Activated CD8-positive, alpha-beta memory T cell treated with anti-CD3 and anti-CD28 coated beads for 1 hour (primary cell): ENCODE measurements around the gene OR1A2.
"Not testable (repeated sequence)": the region's sequence is repeated elsewhere in the genome, so short reads cannot be mapped to it uniquely, and the experiment has no call there.

Experiments used
- DNase-seq, 2 donors: peaks; one replicate each; pipeline ENCODE4 v3.0.0-alpha.2; 2020; ENCODE audit warnings: low read depth in 1 of 2; ENCODE audit errors: extremely low read depth in 1 of 2

The OR1A2 gene, protein sequence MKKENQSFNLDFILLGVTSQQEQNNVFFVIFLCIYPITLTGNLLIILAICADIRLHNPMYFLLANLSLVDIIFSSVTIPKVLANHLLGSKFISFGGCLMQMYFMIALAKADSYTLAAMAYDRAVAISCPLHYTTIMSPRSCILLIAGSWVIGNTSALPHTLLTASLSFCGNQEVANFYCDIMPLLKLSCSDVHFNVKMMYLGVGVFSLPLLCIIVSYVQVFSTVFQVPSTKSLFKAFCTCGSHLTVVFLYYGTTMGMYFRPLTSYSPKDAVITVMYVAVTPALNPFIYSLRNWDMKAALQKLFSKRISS

DNA sequence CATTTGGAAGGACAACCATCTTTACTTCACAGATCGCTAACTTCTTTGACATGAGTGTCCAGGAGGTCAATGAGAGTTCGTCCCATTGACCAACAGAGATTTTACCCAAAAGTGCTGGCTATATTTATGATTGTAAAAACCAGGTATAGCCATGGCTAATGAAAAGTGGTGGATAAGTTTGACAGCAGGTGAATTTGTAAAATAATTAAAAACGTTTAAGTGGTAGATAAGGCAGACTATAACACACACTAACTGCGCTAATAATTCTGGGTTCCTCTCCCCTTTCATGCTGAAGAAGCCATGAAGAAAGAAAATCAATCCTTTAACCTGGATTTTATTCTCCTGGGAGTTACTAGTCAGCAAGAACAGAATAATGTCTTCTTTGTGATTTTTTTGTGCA is at the start of gene OR1A2:
TSS of gene OR1A2 (plus strand) at position 301 of the 400 bp plus-strand sequence. CDS start at position 301, 0 bp downstream.
- no peak for DNase-seq

- DNase-seq: no peak
These were observed 40.1 kb upstream of the OR1A2 start for GRCh38 chr17:3157218-3157617.

GRCh38 chr17:3167574-3167973 is 29.7 kb upstream of the OR1A2 start:
- no peak for DNase-seq

DNA sequence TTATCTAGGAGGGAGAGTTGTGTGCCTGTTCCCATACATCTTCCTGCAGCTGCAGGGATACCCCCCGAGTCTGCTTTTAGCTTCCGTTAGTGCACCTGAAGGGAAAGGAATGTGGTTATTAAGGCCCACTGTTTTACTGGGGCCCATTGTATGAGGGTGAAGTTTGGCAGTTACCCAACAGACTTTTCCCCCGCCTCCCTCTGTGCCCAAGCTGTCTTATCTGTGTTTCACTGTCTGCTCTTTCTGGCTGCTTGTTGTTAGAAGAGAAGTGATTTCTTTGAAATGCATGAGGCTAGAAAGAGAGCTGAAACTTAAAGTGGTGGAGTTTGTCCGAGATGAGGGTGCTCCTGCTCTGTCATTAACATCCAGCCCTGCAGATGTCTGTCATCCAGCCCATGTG is 7.4 kb upstream of the OR1A2 start:
- DNase-seq: no peak

DNA sequence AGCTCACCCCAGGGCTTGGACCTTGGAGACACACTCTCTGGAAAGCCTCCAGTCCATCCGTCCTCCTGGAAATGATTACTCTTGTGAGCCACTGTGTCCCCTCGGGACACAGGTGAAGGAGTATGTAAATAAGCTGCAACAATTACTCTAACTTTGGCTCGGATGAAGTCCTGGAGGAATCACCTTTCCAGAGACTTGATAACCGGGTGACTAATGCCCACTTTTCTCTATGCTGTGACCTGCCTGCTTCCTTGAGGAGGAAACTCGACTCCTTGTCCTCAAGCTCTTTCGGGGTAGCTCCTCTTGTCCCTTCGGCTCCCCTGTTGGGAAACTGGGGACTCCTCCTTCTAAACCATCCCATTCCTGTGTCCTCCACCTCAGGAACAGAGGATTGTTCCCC is 10.0 kb downstream of the OR1A2 start, which contains the start of gene OR1A1:
TSS of gene OR1A1 (plus strand) at position 301 of the 400 bp plus-strand sequence. CDS start 7,954 bp downstream, outside the sequence.
- no peak for DNase-seq

GRCh38 chr17:3208484-3208883 is 11.2 kb downstream of the OR1A2 start:
- DNase-seq: no peak

GRCh38 chr17:3213001-3213400 is 15.7 kb downstream of the OR1A2 start:
- no peak for DNase-seq

- no peak for DNase-seq
These were observed 16.3 kb downstream of the OR1A2 start for GRCh38 chr17:3213587-3213986.

GRCh38 chr17:3219978-3220377 is 22.7 kb downstream of the OR1A2 start:
- not testable (repeated sequence) for DNase-seq

DNA sequence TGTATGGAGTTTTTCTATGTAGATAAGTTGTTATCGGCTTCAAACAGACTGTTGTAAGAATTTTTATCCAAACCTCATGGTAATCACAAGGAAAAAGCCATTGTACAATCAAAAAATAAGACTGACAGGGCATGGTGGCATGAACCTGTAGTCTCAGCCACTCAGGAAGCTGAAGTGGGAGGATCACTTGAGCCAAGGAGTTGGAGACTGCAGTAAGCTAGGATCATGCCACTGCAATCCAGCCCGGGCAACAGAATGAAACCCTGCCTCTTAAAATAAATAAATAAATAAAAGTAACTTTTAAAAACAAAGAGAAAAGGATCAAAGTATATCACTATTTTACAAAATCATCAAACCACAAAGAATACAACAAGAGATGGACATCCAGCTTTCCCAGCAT is 24.5 kb downstream of the OR1A2 start:
- no peak for DNase-seq

DNA sequence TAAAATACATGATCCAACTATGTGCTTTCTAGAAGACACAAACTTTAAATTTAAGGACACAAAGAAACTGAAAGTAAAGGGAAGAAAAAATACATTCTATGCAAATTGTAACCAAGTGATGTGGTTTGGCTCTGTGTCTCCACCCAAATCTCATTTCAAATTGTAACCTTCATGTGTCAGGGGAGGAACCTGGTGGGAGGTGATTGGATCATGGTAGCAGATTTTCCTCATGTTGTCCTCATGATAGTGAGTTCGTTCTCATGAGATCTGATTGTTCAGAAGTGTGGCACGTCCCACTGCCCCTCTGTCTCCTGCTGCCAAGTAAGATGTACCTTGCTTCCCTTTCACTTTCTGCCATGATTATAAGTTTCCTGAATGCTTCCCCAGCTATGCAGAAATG is 25.2 kb downstream of the OR1A2 start:
- DNase-seq: no peak

- not testable (repeated sequence) for DNase-seq
These were observed 27.5 kb downstream of the OR1A2 start for GRCh38 chr17:3224721-3225352.

- DNase-seq: not testable (repeated sequence)
These were observed 35.0 kb downstream of the OR1A2 start for GRCh38 chr17:3232300-3232699.

DNA sequence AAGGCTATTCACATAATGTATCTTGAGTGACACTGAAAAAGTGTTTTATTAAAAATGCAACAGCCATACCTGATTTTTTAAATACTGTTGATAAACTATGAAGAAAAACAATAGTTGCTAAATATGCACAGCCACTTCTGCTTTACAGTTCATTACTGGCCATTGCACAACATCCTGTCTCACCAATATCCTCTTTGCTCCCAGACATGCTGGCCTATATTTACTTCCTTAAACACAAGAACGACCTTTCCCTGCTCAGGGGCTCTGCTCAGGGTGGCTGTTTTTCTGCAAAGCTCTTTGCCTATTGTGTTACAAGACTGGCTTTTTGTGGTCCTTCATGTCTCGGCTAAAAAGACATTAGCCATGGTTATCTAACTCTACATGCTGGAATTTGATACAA is 41.4 kb downstream of the OR1A2 start:
- DNase-seq: not testable (repeated sequence)

- not testable (repeated sequence) for DNase-seq
These were observed 43.7 kb downstream of the OR1A2 start for GRCh38 chr17:3241044-3241443.

DNA sequence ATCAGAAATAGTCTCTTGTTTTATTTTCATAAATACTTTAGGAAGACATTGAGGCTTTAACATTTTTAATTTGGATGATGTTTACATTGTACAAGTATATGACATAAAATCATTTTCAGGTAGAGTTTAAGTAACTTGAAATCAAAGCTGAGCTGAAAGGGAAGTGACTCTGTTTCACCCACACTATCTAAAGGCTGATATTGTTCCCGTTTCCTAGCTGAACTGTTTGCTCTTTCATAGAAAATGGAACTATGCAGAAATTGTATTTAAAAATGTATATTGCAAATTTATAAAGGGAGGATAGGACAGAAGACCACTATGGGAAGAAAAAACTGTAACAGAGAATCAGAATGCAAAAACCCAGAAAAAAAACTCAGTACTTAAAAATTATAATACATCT is 47.5 kb downstream of the OR1A2 start:
- DNase-seq: not testable (repeated sequence)
